GM12874 (cell line): Measurements from ENCODE around the gene ARHGAP8.

Experiments used
- TF ChIP-seq, protein P1 (sequence below): IDR thresholded peaks from 2 replicates; pipeline ENCODE4 v1.5.1; 2011; ENCODE audit warnings: low read depth, mild to moderate bottlenecking, control low read depth, low read length, moderate library complexity; ENCODE audit not compliant: insufficient read depth

Gene ARHGAP8

DNA sequence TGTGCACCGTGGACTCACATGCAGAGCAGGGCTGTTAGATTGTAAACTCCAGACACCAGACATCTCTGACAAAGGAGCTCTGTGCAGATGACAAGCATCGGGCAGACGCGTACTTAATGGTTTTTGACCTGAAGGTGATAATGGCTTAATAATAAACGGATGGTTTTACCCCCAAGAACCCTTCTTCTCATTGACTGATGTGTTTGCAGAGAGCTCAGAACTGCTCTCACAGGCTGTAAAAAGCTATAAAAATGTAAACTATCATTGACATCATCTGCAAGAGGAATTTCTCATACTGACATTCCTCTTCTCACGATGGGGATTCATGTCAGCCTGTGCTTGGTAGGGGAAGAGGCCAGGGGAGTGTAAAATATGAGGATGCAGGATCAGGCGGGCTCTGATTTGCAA is 8.6 kb upstream of the ARHGAP8 start:
- TF ChIP-seq, protein P1, sequence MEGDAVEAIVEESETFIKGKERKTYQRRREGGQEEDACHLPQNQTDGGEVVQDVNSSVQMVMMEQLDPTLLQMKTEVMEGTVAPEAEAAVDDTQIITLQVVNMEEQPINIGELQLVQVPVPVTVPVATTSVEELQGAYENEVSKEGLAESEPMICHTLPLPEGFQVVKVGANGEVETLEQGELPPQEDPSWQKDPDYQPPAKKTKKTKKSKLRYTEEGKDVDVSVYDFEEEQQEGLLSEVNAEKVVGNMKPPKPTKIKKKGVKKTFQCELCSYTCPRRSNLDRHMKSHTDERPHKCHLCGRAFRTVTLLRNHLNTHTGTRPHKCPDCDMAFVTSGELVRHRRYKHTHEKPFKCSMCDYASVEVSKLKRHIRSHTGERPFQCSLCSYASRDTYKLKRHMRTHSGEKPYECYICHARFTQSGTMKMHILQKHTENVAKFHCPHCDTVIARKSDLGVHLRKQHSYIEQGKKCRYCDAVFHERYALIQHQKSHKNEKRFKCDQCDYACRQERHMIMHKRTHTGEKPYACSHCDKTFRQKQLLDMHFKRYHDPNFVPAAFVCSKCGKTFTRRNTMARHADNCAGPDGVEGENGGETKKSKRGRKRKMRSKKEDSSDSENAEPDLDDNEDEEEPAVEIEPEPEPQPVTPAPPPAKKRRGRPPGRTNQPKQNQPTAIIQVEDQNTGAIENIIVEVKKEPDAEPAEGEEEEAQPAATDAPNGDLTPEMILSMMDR: no peak

DNA sequence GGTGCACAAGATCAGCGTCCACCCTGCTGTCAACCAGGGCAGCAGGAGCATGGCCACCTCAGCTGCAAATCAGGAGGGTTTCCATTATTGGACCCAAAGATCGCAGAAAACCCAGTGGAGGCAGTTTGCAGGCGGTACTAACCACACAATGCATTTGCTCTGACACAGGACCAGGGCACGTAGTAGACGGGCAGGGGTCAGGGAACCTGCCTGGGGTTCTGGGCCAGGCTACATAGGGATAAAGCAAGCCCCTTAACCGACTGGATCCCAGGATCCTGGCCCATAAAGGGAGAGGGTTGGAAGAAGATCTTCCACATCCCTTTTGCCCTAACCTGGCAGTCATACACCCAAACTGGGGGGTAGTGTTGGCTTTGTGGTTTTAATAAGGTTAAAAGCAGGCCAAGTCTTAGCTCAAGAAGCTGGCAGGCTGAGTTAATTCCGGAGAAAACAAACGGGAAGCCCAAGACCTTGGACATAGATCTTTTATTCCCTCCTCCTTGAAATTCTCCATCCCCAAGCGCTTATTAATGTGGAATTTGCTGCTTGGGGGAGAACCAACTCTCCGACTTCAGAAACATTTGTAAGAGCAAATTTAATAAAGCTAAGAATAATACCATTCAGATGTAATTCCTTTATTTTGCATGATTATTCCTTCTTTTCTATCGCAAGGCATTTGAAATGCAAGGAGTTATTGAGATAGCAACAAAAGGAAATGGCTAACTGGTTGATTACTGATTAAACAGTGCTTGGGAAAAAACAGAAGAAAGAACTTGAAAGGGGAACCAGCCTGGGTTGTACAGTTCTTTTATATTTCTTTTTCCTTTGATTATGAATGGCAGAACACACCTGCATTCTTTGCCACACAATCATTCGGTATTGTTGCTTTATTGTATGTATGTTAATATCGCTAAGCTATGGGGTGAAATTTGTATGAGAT is 6.3 kb upstream of the ARHGAP8 start:
- TF ChIP-seq, protein P1: no peak

DNA sequence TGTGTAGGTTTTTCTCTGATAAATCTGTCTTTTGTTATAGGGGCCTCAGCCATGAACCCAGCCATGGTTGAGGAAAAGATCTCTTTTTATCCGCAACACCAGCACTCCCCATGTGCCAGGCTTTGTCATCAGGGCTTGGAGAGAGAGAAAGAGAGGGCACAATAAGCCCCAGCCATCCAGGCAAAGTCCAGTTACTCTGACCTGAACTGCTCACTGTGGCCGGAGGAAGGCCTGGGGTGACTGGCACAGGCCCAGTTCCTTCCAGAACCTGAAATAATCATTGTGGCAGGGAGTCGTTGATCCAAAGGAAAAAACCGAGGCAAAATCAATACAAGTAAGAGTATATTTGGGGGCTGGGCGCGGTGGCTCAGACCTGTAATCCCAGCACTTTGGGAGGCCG is 3.9 kb upstream of the ARHGAP8 start:
- TF ChIP-seq, protein P1: no peak

DNA sequence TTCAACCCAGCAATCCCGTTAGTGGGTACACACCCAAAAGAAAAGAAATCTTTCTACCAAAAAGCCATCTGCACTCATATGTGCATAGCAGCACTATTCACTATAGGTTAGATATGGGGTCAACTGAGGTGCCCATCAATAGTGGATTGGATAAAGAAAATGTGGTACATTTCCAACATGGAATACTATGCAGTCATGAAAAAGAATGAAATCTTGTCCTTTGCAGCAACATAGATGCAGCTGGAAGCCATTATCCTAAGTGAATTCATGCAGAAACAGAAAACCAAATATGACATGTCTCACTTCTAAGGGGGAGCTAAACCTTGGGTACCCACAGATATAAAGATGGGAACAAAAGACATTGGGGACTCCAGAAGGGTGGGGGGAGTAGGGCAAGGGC is 1.9 kb upstream of the ARHGAP8 start:
- TF ChIP-seq, protein P1: no peak

DNA sequence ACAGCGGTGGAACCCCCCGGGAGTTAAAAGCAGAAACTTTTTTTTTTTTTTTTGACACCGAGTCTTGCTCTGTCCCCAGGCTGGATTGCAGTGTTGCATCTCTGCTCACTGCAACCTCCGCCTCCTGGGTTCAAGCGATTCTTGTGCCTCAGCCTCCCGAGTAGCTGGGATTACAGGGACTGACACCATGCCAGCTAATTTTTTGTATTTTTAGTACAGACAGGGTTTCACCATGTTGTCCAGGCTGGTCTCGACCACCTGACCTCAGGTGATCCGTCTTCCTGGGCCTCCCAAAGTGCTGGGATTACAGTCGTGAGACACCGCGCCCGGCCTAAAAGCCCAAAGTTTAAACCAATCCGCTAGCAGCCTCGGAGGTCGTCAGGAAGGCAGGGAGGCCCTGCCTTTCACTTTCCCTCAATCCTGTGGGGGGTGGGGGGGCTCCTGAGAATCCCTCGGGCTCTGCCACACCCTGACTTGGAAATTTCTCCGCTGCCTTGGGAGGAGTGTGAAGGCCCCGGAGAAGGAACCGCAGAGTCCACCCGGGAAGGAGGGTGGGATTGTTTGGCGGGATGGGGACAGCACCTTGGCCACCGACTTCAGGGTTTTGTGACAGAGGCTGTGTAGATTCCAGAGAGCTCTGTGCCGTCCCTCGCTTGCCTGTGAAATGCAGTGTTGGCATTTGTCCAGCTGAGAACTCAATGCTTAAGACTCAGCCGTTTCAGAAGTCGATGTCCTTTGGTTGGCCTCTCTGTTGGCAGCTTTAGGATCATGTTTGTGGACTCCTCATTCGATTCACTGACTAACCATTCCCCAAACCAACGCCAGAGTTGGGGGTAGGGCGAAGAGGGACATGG is 1.0 kb downstream of the ARHGAP8 start:
- TF ChIP-seq, protein P1: no peak

DNA sequence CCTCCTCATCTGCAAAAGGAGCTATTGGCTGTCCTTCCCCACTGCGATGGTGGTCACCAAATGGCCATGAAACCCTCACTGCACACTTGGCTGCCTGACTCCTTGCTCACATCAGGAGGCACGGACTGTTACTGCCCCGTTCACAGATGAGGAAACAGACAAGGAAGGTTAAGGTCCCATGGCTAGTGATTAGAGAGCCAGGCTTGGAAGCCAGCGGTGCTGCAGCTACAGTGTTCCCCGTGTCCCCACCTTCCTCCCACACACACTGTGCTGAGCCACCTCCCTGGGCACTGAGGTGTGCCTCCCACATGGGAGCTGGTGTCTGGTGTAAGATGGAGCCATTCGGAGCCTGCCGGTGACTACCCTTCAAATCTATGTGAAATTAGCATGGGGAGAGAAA is 2.6 kb downstream of the ARHGAP8 start:
- TF ChIP-seq, protein P1: no peak

DNA sequence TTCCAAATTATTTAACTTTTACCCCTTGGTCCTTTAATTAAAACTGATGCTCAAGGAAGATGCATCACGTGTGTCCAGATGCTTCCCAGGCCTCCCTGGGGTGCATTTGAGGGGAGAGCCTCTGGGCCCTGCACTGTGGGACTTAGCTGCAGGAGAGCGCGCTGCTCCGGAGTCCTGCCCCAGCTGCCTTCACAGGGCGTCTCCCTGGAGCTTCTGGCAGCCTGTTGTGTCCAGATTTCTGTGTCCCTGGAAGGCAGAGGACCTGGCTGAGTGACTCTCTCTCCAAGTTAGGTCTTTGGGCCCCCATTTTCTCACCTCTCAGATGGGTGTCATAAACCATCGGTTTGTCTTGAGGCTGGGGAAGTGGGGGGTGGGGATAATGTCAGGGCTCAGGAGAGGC is 3.0 kb downstream of the ARHGAP8 start:
- TF ChIP-seq, protein P1: no peak
